SK-N-SH (cell line): ENCODE results near the gene SESN2.

Experiments
- CTCF ChIP-seq: fragments of 200-600 bp; sonication (generic); IDR thresholded peaks from 2 replicates; pipeline ENCODE4 v1.6.1; 2017; ENCODE audit warnings: antibody characterized with exemption, mild to moderate bottlenecking, moderate library complexity
- ELF1 ChIP-seq: IDR thresholded peaks from 2 replicates; pipeline ENCODE4 v1.4.0; 2012
- FOSL2 ChIP-seq: IDR thresholded peaks from 2 replicates; pipeline ENCODE4 v1.4.0; 2012; ENCODE audit warnings: low read depth, mild to moderate bottlenecking, moderate library complexity, borderline replicate concordance
- MXI1 ChIP-seq: IDR thresholded peaks from 2 replicates; pipeline ENCODE4 v1.6.1; 2012; ENCODE audit warnings: mild to moderate bottlenecking, low read depth, low read length, improper control_type of control experiment
- SIN3A ChIP-seq: IDR thresholded peaks from 2 replicates; pipeline ENCODE4 v1.6.1; 2012; ENCODE audit warnings: low read depth, mild to moderate bottlenecking, low read length, moderate library complexity, borderline replicate concordance
- SMC3 ChIP-seq: IDR thresholded peaks from 2 replicates; pipeline ENCODE4 v1.6.1; 2012; ENCODE audit warnings: low read depth, low read length, improper control_type of control experiment
- ZBTB33 ChIP-seq: IDR thresholded peaks from 2 replicates; pipeline ENCODE4 v1.4.0; 2012; ENCODE audit warnings: low read depth, borderline replicate concordance

GRCh38 chr1:28240024-28240423 lies 19.3 kb upstream of the SESN2 start:
- TF ChIP-seq SIN3A = no peak
- TF ChIP-seq CTCF = no peak
- TF ChIP-seq ELF1 = no peak
- TF ChIP-seq ZBTB33 = no peak
- no peak for TF ChIP-seq FOSL2
- no peak for TF ChIP-seq MXI1
- no peak for TF ChIP-seq SMC3
